ENCODE data around the gene HSPA4. TPM values are rescaled to one million over a fixed set of nuclear protein-coding genes. Genes with fewer than 3 reads are reported as not detected.
A peak's percentile ranks its signal among the peaks of the same experiment; 100 is the strongest.
"Not testable (repeated sequence)": the region's sequence is repeated elsewhere in the genome, so short reads cannot be mapped to it uniquely, and the experiment has no call there.

HSPA4 gene
- total RNA-seq, 1 experiment from 2014 or later = 300 TPM

GRCh38 chr5:133041910-133042309 lies 9.9 kb upstream of the HSPA4 start:
- peak; percentile 65 for DNase-seq
- H3K36me3 ChIP-seq = no peaks in the 10 kb centered on the region
- H3K9me3 ChIP-seq = no peaks in the 10 kb centered on the region
- no peaks in the 10 kb centered on the region for H3K27me3 ChIP-seq
- H3K4me3 ChIP-seq = no peak overlapping the region

- not testable (repeated sequence) for DNase-seq, H3K4me3 ChIP-seq, H3K9me3 ChIP-seq, H3K36me3 ChIP-seq, H3K27me3 ChIP-seq
These were observed 5.3 kb upstream of the HSPA4 start for GRCh38 chr5:133046560-133046959.

- peaks cover 2% of the 10 kb centered on the region; the same call in 1 of the 2 replicates for H3K9me3 ChIP-seq
- H3K27me3 ChIP-seq = no peaks in the 10 kb centered on the region
- DNase-seq = no peak
- H3K4me3 ChIP-seq = no peak overlapping the region
- H3K36me3 ChIP-seq = peaks cover 5% of the 10 kb centered on the region
These were observed 4.4 kb upstream of the HSPA4 start for GRCh38 chr5:133047404-133047803.

- H3K9me3 ChIP-seq = peaks cover 2% of the 10 kb centered on the region; the same call in 1 of the 2 replicates
- no peak for DNase-seq
- H3K4me3 ChIP-seq = 0 out of 2 replicates have a peak overlapping the region, but pooled peaks have one; percentile 1
- H3K27me3 ChIP-seq = no peaks in the 10 kb centered on the region
- H3K36me3 ChIP-seq = peaks cover 15% of the 10 kb centered on the region
These were observed 2.7 kb upstream of the HSPA4 start for GRCh38 chr5:133048993-133049725.

GRCh38 chr5:133049726-133050048 lies 2.1 kb upstream of the HSPA4 start:
- no peak for DNase-seq
- H3K27me3 ChIP-seq = no peaks in the 10 kb centered on the region
- H3K4me3 ChIP-seq = 0 out of 2 replicates have a peak overlapping the region, but pooled peaks have one; percentile 1

GRCh38 chr5:133050521-133050920 lies 1.3 kb upstream of the HSPA4 start:
- Histone ChIP-seq H3K9me3 (peaks cover 2% of the 10 kb centered on the region; the same call in 1 of the 2 replicates), H3K4me3 (peak overlapping the region; percentile 95), H3K36me3 (peaks cover 26% of the 10 kb centered on the region), H3K27me3 (no peaks in the 10 kb centered on the region)
- DNase-seq = no peak

More at GRCh38 chr5:133049726-133050048, 2.1 kb upstream of the HSPA4 start:
- peaks cover 2% of the 10 kb centered on the region; the same call in 1 of the 2 replicates for H3K9me3 ChIP-seq
- peaks cover 21% of the 10 kb centered on the region for H3K36me3 ChIP-seq

- no peak for DNase-seq
These were observed 712 bp upstream of the HSPA4 start for GRCh38 chr5:133051061-133051541.

GRCh38 chr5:133052317-133053175 lies 733 bp downstream of the HSPA4 start:
- Histone ChIP-seq H3K4me3 (peak overlapping the region; percentile 95), H3K9me3 (peaks cover 2% of the 10 kb centered on the region; the same call in 1 of the 2 replicates), H3K27me3 (no peaks in the 10 kb centered on the region), H3K36me3 (peaks cover 37% of the 10 kb centered on the region)
- peak; percentile 80 for DNase-seq

More at GRCh38 chr5:133051061-133051541, 712 bp upstream of the HSPA4 start:
- Histone ChIP-seq H3K4me3 (peak overlapping the region; percentile 95), H3K36me3 (peaks cover 29% of the 10 kb centered on the region), H3K9me3 (peaks cover 2% of the 10 kb centered on the region; the same call in 1 of the 2 replicates), H3K27me3 (no peaks in the 10 kb centered on the region)

GRCh38 chr5:133053448-133053847 lies 1.6 kb downstream of the HSPA4 start:
- no peaks in the 10 kb centered on the region for H3K27me3 ChIP-seq
- H3K9me3 ChIP-seq = no peaks in the 10 kb centered on the region
- peaks cover 42% of the 10 kb centered on the region for H3K36me3 ChIP-seq
- DNase-seq = no peak
- peak overlapping the region; percentile 95 for H3K4me3 ChIP-seq

- Histone ChIP-seq H3K36me3 (peaks cover 42% of the 10 kb centered on the region), H3K9me3 (no peaks in the 10 kb centered on the region), H3K27me3 (no peaks in the 10 kb centered on the region), H3K4me3 (no peak overlapping the region)
- no peak for DNase-seq
These were observed 3.1 kb downstream of the HSPA4 start for GRCh38 chr5:133054697-133055471.

GRCh38 chr5:133056891-133057290 lies 5.1 kb downstream of the HSPA4 start:
- Histone ChIP-seq H3K36me3 (peaks cover 45% of the 10 kb centered on the region), H3K9me3 (no peaks in the 10 kb centered on the region), H3K4me3 (no peak overlapping the region), H3K27me3 (no peaks in the 10 kb centered on the region)
- DNase-seq = no peak

- H3K9me3 ChIP-seq = no peaks in the 10 kb centered on the region
- H3K36me3 ChIP-seq = peaks cover 34% of the 10 kb centered on the region
These were observed 7.8 kb downstream of the HSPA4 start for GRCh38 chr5:133059621-133060020.

GRCh38 chr5:133062276-133062675 lies 10.5 kb downstream of the HSPA4 start:
- H3K36me3 ChIP-seq = peaks cover 44% of the 10 kb centered on the region
- no peak overlapping the region for H3K4me3 ChIP-seq
- no peaks in the 10 kb centered on the region for H3K9me3 ChIP-seq
- DNase-seq = no peak
- H3K27me3 ChIP-seq = no peaks in the 10 kb centered on the region

More at GRCh38 chr5:133059621-133060020, 7.8 kb downstream of the HSPA4 start:
- Histone ChIP-seq H3K4me3 (no peak overlapping the region), H3K27me3 (no peaks in the 10 kb centered on the region)
- no peak for DNase-seq

- no peak overlapping the region for H3K4me3 ChIP-seq
- DNase-seq = no peak
- H3K27me3 ChIP-seq = no peaks in the 10 kb centered on the region
- peaks cover 53% of the 10 kb centered on the region for H3K36me3 ChIP-seq
- H3K9me3 ChIP-seq = no peaks in the 10 kb centered on the region
These were observed 12.2 kb downstream of the HSPA4 start for GRCh38 chr5:133063965-133064364.

- no peak for DNase-seq
- H3K9me3 ChIP-seq = no peaks in the 10 kb centered on the region
- H3K36me3 ChIP-seq = peaks cover 68% of the 10 kb centered on the region
- H3K4me3 ChIP-seq = no peak overlapping the region
- no peaks in the 10 kb centered on the region for H3K27me3 ChIP-seq
These were observed 13.7 kb downstream of the HSPA4 start for GRCh38 chr5:133065471-133065870.

- H3K4me3 ChIP-seq = no peak overlapping the region
- H3K27me3 ChIP-seq = no peaks in the 10 kb centered on the region
- DNase-seq = no peak
- H3K9me3 ChIP-seq = no peaks in the 10 kb centered on the region
- peaks cover 74% of the 10 kb centered on the region for H3K36me3 ChIP-seq
These were observed 14.2 kb downstream of the HSPA4 start for GRCh38 chr5:133066045-133066444.
